HK-2 (cell line): ENCODE measurements around the gene AGAP9.
A peak's percentile ranks its signal among the peaks of the same experiment; 100 is the strongest.
"Not testable (repeated sequence)": the region's sequence is repeated elsewhere in the genome, so short reads cannot be mapped to it uniquely, and the experiment has no call there.

Experiments used
- DNase-seq: peaks from one replicate; pipeline ENCODE4 v3.0.0-alpha.2; 2018; ENCODE audit not compliant: unreplicated experiment

Gene AGAP9

GRCh38 chr10:47485943-47486342 is 37.5 kb downstream of the AGAP9 start:
- DNase-seq, result not testable (repeated sequence)

GRCh38 chr10:47484786-47485185 is 38.7 kb downstream of the AGAP9 start:
- not testable (repeated sequence) for DNase-seq

- not testable (repeated sequence) for DNase-seq
Observed at GRCh38 chr10:47483923-47484322, 39.5 kb downstream of the AGAP9 start, which contains the start of gene ANXA8. ANXA8 (minus strand) TSS chr10:47484115; CDS start chr10:47483933, 182 bp downstream.

- DNase-seq, result not testable (repeated sequence)
Observed at GRCh38 chr10:47482367-47482766, 41.1 kb downstream of the AGAP9 start.

- peak; percentile 10 for DNase-seq
Observed at GRCh38 chr10:47481768-47482181, 41.7 kb downstream of the AGAP9 start.

GRCh38 chr10:47481182-47481766 is 42.2 kb downstream of the AGAP9 start:
- peak; percentile 75 for DNase-seq

- not testable (repeated sequence) for DNase-seq
Observed at GRCh38 chr10:47480133-47480532, 43.3 kb downstream of the AGAP9 start.

GRCh38 chr10:47478114-47478513 is 45.3 kb downstream of the AGAP9 start:
- DNase-seq, result not testable (repeated sequence)

- DNase-seq, result not testable (repeated sequence)
Observed at GRCh38 chr10:47477078-47477477, 46.4 kb downstream of the AGAP9 start.

GRCh38 chr10:47475101-47475500 is 48.3 kb downstream of the AGAP9 start:
- DNase-seq, result not testable (repeated sequence)

- DNase-seq, result not testable (repeated sequence)
Observed at GRCh38 chr10:47473516-47473915, 49.9 kb downstream of the AGAP9 start.

- not testable (repeated sequence) for DNase-seq
Observed at GRCh38 chr10:47472647-47473046, 50.8 kb downstream of the AGAP9 start.

- DNase-seq, result not testable (repeated sequence)
Observed at GRCh38 chr10:47472072-47472471, 51.4 kb downstream of the AGAP9 start.

GRCh38 chr10:47468731-47469528 is 54.5 kb downstream of the AGAP9 start:
- not testable (repeated sequence) for DNase-seq

- DNase-seq, result not testable (repeated sequence)
Observed at GRCh38 chr10:47467957-47468356, 55.5 kb downstream of the AGAP9 start.

- not testable (repeated sequence) for DNase-seq
Observed at GRCh38 chr10:47467458-47467857, 56.0 kb downstream of the AGAP9 start.

- DNase-seq, result not testable (repeated sequence)
Observed at GRCh38 chr10:47465216-47465917, 58.1 kb downstream of the AGAP9 start.

GRCh38 chr10:47462577-47463358 is 60.7 kb downstream of the AGAP9 start:
- DNase-seq, result not testable (repeated sequence)

GRCh38 chr10:47461261-47461687 is 62.2 kb downstream of the AGAP9 start:
- DNase-seq, result peak; percentile 61

GRCh38 chr10:47458466-47459154 is 64.8 kb downstream of the AGAP9 start:
- DNase-seq, result peak; percentile 34

GRCh38 chr10:47457826-47458225 is 65.6 kb downstream of the AGAP9 start:
- DNase-seq, result no peak
